Type B pancreatic cell (in vitro differentiated cells): ENCODE results near the gene COL4A6. TPM values are rescaled to one million over a fixed set of nuclear protein-coding genes. Genes with fewer than 3 reads are reported as not detected.
A peak's percentile ranks its signal among the peaks of the same experiment; 100 is the strongest.

Experiments
- DNase-seq: peaks from one replicate; pipeline ENCODE4 v3.0.0; 2021; ENCODE audit warnings: mixed read lengths; ENCODE audit not compliant: unreplicated experiment; ENCODE audit errors: extremely low spot score
- H3K27ac Mint-ChIP-seq: 2 replicates; pipeline ENCODE4 v1.8.0; 2021; ENCODE audit warnings: mild to moderate bottlenecking, mixed read lengths
- H3K27me3 Mint-ChIP-seq: 2 replicates; pipeline ENCODE4 v1.8.0; 2021; ENCODE audit warnings: mixed read lengths
- H3K36me3 Mint-ChIP-seq: 2 replicates; pipeline ENCODE4 v1.8.0; 2021; ENCODE audit warnings: mixed read lengths
- H3K4me1 Mint-ChIP-seq: one replicate; pipeline ENCODE4 v1.8.0; 2021; ENCODE audit warnings: mixed read lengths; ENCODE audit not compliant: unreplicated experiment
- H3K4me3 Mint-ChIP-seq: 2 replicates; pipeline ENCODE4 v1.8.0; 2021; ENCODE audit warnings: mild to moderate bottlenecking, mixed read lengths
- H3K9me3 Mint-ChIP-seq: 2 replicates; pipeline ENCODE4 v1.8.0; 2021; ENCODE audit warnings: mixed read lengths
- total RNA-seq: library from RNA; stranded (reverse); gene quantifications from 2 replicates; pipeline ENCODE4 v1.2.1, GENCODE V29; 2021; ENCODE audit warnings: low replicate concordance
- TF ChIP-seq, protein P1 (sequence below): fragments of 200-600 bp; sonication (generic); conservative IDR thresholded peaks from 2 replicates; pipeline ENCODE4 v1.5.0; 2021; ENCODE audit warnings: antibody characterized with exemption, mild to moderate bottlenecking

COL4A6 gene
- total RNA-seq, 1 donor from 2014 or later = 51.7 TPM

DNA sequence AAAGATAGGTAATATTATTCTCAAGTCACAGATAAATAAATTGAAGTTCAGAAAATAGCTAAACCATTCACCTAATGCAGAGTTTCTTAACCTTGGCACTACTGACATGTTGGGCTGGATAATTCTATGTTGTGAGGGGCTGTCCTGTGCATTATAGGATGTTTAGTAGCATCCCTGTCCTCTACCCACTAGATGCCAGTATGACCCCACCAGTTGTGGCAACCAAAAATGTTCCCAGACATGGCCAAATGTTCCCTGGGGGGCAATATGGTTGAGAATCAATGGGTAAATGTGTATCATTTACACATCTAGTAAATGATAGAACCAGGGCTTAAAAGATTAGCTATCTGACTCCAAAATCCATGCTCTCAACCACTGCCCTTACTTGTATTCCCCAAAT is 140.9 kb downstream of the COL4A6 start:
- H3K9me3 Mint-ChIP-seq = peaks cover 5% of the 10 kb centered on the region
- H3K4me3 Mint-ChIP-seq = no peak overlapping the region
- H3K36me3 Mint-ChIP-seq = no peaks in the 10 kb centered on the region
- DNase-seq = no peak
- H3K27ac Mint-ChIP-seq = no peak overlapping the region
- TF ChIP-seq, protein P1, sequence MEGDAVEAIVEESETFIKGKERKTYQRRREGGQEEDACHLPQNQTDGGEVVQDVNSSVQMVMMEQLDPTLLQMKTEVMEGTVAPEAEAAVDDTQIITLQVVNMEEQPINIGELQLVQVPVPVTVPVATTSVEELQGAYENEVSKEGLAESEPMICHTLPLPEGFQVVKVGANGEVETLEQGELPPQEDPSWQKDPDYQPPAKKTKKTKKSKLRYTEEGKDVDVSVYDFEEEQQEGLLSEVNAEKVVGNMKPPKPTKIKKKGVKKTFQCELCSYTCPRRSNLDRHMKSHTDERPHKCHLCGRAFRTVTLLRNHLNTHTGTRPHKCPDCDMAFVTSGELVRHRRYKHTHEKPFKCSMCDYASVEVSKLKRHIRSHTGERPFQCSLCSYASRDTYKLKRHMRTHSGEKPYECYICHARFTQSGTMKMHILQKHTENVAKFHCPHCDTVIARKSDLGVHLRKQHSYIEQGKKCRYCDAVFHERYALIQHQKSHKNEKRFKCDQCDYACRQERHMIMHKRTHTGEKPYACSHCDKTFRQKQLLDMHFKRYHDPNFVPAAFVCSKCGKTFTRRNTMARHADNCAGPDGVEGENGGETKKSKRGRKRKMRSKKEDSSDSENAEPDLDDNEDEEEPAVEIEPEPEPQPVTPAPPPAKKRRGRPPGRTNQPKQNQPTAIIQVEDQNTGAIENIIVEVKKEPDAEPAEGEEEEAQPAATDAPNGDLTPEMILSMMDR = peak; percentile 21
- no peaks in the 10 kb centered on the region for H3K27me3 Mint-ChIP-seq
- H3K4me1 Mint-ChIP-seq = peaks cover 30% of the 10 kb centered on the region

DNA sequence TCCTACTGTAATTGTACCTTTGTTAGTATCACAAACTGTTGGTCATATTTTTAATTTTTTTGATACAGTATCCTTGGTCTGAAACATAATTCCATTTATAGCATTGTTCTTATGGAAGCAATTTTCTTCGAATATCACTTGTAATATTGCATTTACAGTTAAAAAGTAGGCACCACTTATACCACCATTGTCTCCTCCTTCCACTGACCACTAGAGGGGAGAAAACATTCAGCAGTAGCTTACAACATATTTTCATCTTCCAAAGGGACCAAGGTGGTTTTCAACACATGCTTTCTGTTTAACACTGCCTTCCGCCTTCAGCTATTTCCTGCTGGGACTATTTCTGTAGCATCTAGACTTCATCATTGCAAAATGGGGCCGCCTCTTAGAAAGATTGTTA is 146.2 kb downstream of the COL4A6 start:
- H3K4me1 Mint-ChIP-seq = no peaks in the 10 kb centered on the region
- DNase-seq = no peak
- no peaks in the 10 kb centered on the region for H3K27me3 Mint-ChIP-seq
- no peak overlapping the region for H3K4me3 Mint-ChIP-seq
- H3K27ac Mint-ChIP-seq = no peak overlapping the region
- H3K36me3 Mint-ChIP-seq = no peaks in the 10 kb centered on the region
- H3K9me3 Mint-ChIP-seq = peaks cover 8% of the 10 kb centered on the region
- TF ChIP-seq, protein P1 = peak; percentile 34

DNA sequence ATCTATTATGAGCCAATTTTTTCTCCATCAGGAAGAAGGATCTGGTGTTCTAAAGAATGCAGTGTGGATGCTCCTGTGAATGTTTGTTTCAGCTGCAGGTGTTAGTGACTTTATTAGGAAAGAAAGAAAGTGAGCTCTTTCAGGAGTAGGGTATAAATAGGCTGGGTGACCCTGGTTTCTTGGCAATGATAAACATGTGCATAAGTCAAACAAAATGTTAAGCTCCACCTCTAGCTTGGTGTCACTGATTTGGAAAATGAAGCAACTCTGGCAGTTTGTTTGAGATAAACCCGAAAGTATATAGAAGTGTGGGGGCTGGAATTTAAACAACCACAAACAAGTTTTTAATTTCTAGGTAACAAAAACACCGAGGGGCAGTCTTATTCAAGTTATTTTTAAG is 152.3 kb downstream of the COL4A6 start:
- DNase-seq = no peak
- no peaks in the 10 kb centered on the region for H3K36me3 Mint-ChIP-seq
- H3K4me1 Mint-ChIP-seq = peaks cover 7% of the 10 kb centered on the region
- H3K9me3 Mint-ChIP-seq = no peaks in the 10 kb centered on the region
- H3K27ac Mint-ChIP-seq = no peak overlapping the region
- no peaks in the 10 kb centered on the region for H3K27me3 Mint-ChIP-seq
- no peak overlapping the region for H3K4me3 Mint-ChIP-seq
- TF ChIP-seq, protein P1 = no peak

DNA sequence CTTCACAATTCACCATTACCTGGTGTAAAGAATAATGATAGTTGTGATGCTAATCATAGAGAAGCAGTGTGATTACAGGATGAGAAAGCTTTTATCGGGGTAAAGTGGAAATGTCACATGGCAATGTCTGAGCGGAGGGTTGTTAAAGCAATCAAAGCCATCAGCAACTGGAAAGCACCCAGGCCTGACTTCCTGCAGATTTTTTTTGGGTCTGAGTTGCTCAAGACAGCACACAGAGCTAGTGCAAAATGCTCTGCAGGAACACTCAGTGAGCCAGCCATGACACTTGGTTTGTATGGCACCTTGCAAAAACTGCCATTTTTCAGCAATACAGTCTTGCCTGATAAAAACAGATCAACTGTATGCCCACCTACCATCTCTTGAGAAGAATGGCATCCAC is 152.9 kb downstream of the COL4A6 start:
- Mint-ChIP-seq H3K27me3 (no peaks in the 10 kb centered on the region), H3K9me3 (no peaks in the 10 kb centered on the region), H3K4me1 (peaks cover 7% of the 10 kb centered on the region), H3K4me3 (no peak overlapping the region), H3K27ac (no peak overlapping the region), H3K36me3 (no peaks in the 10 kb centered on the region)
- TF ChIP-seq, protein P1 = no peak
- no peak for DNase-seq

DNA sequence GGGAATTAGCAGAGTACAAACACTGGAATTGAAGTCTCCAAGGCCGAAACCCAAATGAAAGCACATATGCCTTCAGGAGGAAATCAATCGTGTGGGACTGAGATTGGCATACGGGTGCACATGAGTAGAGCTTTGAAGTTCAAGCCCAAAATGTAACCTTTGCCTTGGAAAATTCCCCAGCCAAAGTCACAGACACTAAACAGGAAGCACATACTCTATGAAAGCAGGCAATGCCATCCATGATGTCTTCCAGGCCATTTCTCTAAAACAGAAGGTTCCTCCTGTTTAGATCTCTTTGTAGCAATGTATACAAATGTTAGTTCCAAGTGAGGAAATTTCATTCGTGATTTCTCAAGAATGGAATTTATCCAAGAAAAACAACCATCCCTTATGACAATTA is 162.5 kb downstream of the COL4A6 start:
- Mint-ChIP-seq H3K9me3 (peaks cover 6% of the 10 kb centered on the region), H3K27ac (no peak overlapping the region), H3K36me3 (no peaks in the 10 kb centered on the region), H3K4me1 (peaks cover 3% of the 10 kb centered on the region), H3K4me3 (no peak overlapping the region), H3K27me3 (no peaks in the 10 kb centered on the region)
- TF ChIP-seq, protein P1 = no peak
- no peak for DNase-seq

DNA sequence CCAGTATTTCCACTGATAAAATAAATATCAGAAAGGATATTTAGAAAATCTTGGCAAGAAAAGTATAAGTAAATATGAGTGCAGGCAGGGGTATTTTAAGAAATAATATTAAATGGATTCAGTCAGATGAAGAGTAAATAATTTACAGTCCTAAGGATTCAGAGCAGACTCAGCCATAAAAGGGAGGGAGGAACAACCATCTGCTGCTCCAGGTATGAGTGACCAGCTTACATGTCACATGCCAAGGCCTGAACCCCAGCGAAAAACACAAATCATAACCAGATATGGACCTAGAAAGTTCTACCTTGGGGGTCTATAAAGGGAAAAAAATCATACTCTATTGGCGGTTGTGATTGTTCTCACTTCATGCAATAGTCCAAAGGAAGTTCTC is 166.8 kb downstream of the COL4A6 start:
- no peak overlapping the region for H3K4me3 Mint-ChIP-seq
- H3K9me3 Mint-ChIP-seq = peaks cover 5% of the 10 kb centered on the region
- H3K36me3 Mint-ChIP-seq = no peaks in the 10 kb centered on the region
- H3K4me1 Mint-ChIP-seq = peaks cover 21% of the 10 kb centered on the region
- H3K27ac Mint-ChIP-seq = peak overlapping the region; percentile 37
- H3K27me3 Mint-ChIP-seq = no peaks in the 10 kb centered on the region
- DNase-seq = no peak
- TF ChIP-seq, protein P1 = no peak
